SU-DHL-6 (cell line): ENCODE results near the gene AMN1.

Experiments
- H2AFZ ChIP-seq: fragments of 200-600 bp; sonication (generic); 2 replicates; pipeline ENCODE4 v1.6.1; 2014; ENCODE audit warnings: low read depth, mild to moderate bottlenecking, moderate library complexity, mixed read lengths, antibody characterized with exemption, low read length; ENCODE audit not compliant: severe bottlenecking
- H3F3A ChIP-seq: fragments of 200-600 bp; shearing (Covaris generic); 2 replicates; pipeline ENCODE4 v1.6.0; 2016; ENCODE audit warnings: antibody characterized with exemption, mild to moderate bottlenecking; ENCODE audit not compliant: insufficient read depth
- H3K27ac ChIP-seq: fragments of 200-600 bp; sonication (generic); 2 replicates; pipeline ENCODE4 v1.5.1; 2016; ENCODE audit warnings: low read depth, mild to moderate bottlenecking, low read length, moderate library complexity, mixed read lengths
- H3K27me3 ChIP-seq: fragments of 200-600 bp; sonication (generic), shearing (Covaris generic); 2 replicates; pipeline ENCODE4 v1.6.0; 2014; ENCODE audit warnings: mild to moderate bottlenecking, low read length
- H3K36me3 ChIP-seq: fragments of 200-600 bp; sonication (generic); 2 replicates; pipeline ENCODE4 v1.6.1; 2014; ENCODE audit warnings: mild to moderate bottlenecking, low read length, mixed read lengths
- H3K4me2 ChIP-seq: fragments of 300-600, 200-600 bp; shearing (Covaris generic), sonication (generic); 2 replicates; pipeline ENCODE4 v1.6.0; 2014; ENCODE audit warnings: low read length, low read depth, mild to moderate bottlenecking; ENCODE audit not compliant: poor library complexity, severe bottlenecking
- H3K4me3 ChIP-seq: fragments of 200-600 bp; sonication (generic); 2 replicates; pipeline ENCODE4 v1.5.1; 2014; ENCODE audit warnings: antibody characterized with exemption, low read length, mild to moderate bottlenecking, mixed read lengths; ENCODE audit not compliant: insufficient read depth, poor library complexity, severe bottlenecking
- H3K79me2 ChIP-seq: fragments of 200-600 bp; sonication (generic); 2 replicates; pipeline ENCODE4 v1.6.1; 2014; ENCODE audit warnings: mild to moderate bottlenecking, low read length, moderate library complexity; ENCODE audit not compliant: insufficient read depth
- H3K9ac ChIP-seq: fragments of 200-600 bp; sonication (generic); 2 replicates; pipeline ENCODE4 v1.7.0; 2014; ENCODE audit warnings: mild to moderate bottlenecking, low read length
- H3K9me2 ChIP-seq: fragments of 200-600 bp; sonication (generic); replicated peaks from 2 replicates; pipeline ENCODE4 v1.6.1; 2014; ENCODE audit warnings: low read length; ENCODE audit not compliant: insufficient read depth
- H3K9me3 ChIP-seq: fragments of 200-600 bp; sonication (generic); 2 replicates; pipeline ENCODE4 v1.6.1; 2014; ENCODE audit warnings: low read length, mixed read lengths; ENCODE audit not compliant: insufficient read depth
- H4K20me1 ChIP-seq: fragments of 200-600 bp; sonication (generic); 2 replicates; pipeline ENCODE4 v1.6.1; 2014; ENCODE audit warnings: low read depth, mild to moderate bottlenecking, antibody characterized with exemption, low read length, moderate library complexity, mixed read lengths
- CTCF ChIP-seq: fragments of 200-600 bp; sonication (generic); IDR thresholded peaks from one replicate; pipeline ENCODE4 v1.5.1; 2017; ENCODE audit warnings: antibody characterized with exemption, mild to moderate bottlenecking, low read length, moderate library complexity; ENCODE audit not compliant: insufficient read depth, poor library complexity, severe bottlenecking
- EZH2phosphoT487 ChIP-seq: fragments of 200-600 bp; sonication (generic), shearing (Covaris generic); conservative IDR thresholded peaks from 2 replicates; pipeline ENCODE4 v1.6.1; 2018; ENCODE audit warnings: mild to moderate bottlenecking, antibody characterized with exemption, low read length, moderate library complexity, mixed read lengths

The AMN1 gene

GRCh38 chr12:31626270-31626995 is 102.4 kb downstream of the AMN1 start:
- peaks cover 5% of the 10 kb centered on the region; the same call in 1 of the 2 replicates for H3F3A ChIP-seq
- H3K9me2 ChIP-seq, result no peaks in the 10 kb centered on the region
- H3K27me3 ChIP-seq, result no peaks in the 10 kb centered on the region
- no peak overlapping the region for H3K9ac ChIP-seq
- H4K20me1 ChIP-seq, result no peaks in the 10 kb centered on the region
- H3K79me2 ChIP-seq, result no peaks in the 10 kb centered on the region
- no peak overlapping the region for H3K4me3 ChIP-seq
- TF ChIP-seq CTCF (no peak), EZH2phosphoT487 (no peak)
- H3K4me2 ChIP-seq, result no peak overlapping the region
- H3K9me3 ChIP-seq, result no peaks in the 10 kb centered on the region
- H3K36me3 ChIP-seq, result no peaks in the 10 kb centered on the region
- H3K27ac ChIP-seq, result no peak overlapping the region
- no peak overlapping the region for H2AFZ ChIP-seq

DNA sequence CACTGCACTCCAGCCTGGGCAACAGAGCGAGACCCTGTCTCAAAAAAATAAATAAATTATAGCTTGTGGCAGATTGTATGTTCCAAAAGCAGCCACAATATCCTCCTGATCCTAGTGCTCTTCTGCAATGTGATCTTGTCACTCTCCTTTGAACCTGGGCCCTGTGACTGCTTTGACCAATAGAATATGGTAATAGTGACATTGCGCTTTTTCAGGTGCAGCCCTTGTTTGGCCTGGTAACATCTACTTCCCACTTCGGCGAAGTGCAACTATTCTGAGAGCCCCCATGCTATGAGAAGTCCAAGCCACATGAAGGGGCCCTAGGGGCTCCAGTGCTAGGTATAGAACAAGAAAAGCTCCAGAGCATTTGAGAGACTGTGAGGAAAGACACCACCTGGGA is 106.8 kb downstream of the AMN1 start:
- no peak overlapping the region for H3K4me3 ChIP-seq
- H3K9me2 ChIP-seq, result no peaks in the 10 kb centered on the region
- H3F3A ChIP-seq, result no peaks in the 10 kb centered on the region
- H2AFZ ChIP-seq, result no peak overlapping the region
- TF ChIP-seq EZH2phosphoT487 (no peak), CTCF (no peak)
- H3K27ac ChIP-seq, result no peak overlapping the region
- H3K9me3 ChIP-seq, result no peaks in the 10 kb centered on the region
- no peaks in the 10 kb centered on the region for H3K27me3 ChIP-seq
- no peaks in the 10 kb centered on the region for H3K36me3 ChIP-seq
- no peak overlapping the region for H3K9ac ChIP-seq
- no peaks in the 10 kb centered on the region for H4K20me1 ChIP-seq
- no peaks in the 10 kb centered on the region for H3K79me2 ChIP-seq
- no peak overlapping the region for H3K4me2 ChIP-seq
